ENCODE data around the gene ACSBG1. TPM values are rescaled to one million over a fixed set of nuclear protein-coding genes. Genes with fewer than 3 reads are reported as not detected.
"Not testable (repeated sequence)": the region's sequence is repeated elsewhere in the genome, so short reads cannot be mapped to it uniquely, and the experiment has no call there.

Gene ACSBG1
- total RNA-seq, 1 donor from 2014 or later: not detected

DNA sequence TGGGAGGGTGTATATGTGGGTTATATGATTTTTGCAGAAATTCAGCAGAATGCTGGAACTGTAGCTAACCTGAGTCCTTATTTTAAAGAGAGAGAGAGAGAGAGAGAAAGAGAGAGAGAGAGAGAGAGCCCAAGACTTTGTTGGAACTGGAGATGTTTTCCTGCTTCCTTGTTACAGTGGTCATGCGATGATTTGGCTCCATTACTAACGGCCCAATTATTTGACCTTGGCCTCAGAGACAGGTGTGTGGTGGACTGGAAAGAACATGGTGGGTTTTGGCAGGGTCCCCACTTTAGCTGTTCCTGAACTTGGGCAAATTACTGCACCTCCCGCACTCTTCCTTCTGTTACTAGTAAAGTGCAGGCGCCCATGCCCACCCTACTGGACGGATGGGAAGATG is 14.8 kb upstream of the ACSBG1 start:
- no peak for DNase-seq (ENCODE audit: low read depth, low spot score)

DNA sequence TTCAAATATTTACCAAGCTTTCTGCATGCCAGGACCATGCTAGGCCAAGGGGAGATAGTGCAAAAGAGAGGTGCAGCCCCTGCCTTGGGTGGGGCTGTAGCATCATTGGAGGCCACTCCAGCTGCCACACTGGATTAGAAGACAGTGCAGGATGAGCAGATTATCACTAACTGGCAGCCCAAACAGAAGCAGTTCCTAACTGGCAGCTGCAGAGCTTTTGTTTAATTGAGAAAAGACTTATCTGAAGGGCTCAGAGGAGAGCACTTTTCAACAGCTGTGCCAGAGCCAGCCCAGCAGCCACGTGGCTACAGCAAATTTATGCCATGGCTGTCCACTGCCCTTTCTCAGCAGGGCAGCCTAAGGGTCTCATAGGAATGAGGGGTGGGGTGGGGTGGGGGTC is 13.5 kb upstream of the ACSBG1 start:
- DNase-seq (ENCODE audit: low read depth, low spot score): no peak

DNA sequence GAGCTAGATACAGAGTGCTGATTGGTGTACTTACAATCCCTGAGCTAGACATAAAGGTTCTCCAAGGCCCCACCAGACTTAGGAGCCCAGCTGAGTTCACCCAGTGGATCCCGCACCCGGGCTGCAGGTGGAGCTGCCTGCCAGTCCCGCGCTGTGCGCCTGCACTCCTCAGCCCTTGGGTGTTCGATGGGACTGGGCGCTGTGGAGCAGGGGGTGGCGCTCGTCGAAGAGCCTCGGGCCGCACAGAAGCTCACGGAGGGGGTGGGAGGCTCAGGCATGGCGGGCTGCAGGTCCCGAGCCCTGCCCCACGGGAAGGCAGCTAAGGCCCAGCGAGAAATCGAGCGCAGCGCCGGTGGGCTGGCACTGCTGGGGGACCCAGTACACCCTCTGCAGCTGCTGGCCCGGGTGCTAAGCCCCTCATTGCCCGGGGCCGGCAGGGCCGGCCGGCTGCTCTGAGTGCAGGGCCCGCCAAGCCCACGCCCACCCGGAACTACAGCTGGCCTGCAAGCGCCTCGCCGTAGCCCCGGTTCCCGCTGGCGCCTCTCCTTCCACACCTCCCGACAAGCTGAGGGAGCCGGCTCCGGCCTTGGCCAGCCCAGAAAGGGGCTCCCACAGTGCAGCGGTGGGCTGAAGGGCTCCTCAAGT is 11.7 kb upstream of the ACSBG1 start:
- not testable (repeated sequence) for DNase-seq (ENCODE audit: low read depth, low spot score)

DNA sequence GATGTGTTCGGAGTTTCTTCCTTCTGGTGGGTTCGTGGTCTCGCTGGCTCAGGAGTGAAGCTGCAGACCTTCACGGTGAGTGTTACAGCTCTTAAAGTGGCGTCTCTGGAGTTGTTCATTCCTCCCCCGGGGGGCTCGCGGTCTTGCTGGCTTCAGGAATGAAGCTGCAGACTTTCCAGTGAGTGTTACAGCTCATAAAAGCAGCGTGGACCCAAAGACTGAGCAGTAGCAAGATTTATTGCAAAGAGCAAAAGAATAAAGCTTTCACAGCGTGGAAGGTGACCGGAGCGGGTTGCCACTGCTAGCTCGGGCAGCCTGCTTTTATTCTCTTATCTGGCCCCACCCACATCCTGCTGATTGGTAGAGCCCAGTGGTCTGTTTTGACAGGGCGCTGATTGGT is 11.0 kb upstream of the ACSBG1 start:
- not testable (repeated sequence) for DNase-seq (ENCODE audit: low read depth, low spot score)

DNA sequence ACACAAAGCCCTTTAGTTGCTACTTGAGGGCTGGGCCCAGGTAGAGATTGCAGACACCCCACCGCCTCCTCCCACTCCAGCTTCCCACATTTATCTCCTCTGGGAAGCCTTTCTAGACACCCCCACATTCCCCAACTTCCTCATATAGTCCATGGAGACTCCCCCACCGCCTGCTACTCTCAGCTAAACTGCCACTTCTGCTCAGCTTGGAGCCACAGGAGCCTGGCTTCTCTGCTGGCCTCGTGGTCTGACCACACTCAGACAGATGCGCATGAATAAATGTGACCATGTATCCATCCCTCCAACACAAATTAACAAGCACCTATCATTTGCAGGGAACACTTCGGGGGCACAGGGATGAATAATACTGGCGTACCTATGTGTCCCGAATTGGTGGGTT is 10.5 kb upstream of the ACSBG1 start:
- DNase-seq (ENCODE audit: low read depth, low spot score): no peak

DNA sequence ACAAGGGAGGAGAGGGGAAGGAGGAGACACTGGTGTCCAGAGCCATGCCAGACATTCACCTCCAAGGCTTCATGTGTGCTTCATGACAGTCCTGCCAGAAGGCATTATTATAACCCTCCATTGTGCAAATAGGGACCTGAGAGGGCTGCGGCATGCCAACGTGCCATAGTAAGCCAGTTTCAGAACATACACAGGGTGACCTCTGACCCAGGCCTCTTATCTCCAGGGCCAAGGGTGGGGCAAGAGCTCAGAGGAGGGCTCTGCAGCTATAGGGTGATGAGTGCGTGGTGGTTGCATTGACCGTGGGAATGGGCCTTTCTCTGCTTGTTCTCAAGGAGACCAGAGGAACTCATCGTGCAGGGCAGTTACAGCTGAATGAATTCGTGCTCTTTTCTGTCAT is 9.7 kb upstream of the ACSBG1 start:
- DNase-seq (ENCODE audit: low read depth, low spot score): no peak

DNA sequence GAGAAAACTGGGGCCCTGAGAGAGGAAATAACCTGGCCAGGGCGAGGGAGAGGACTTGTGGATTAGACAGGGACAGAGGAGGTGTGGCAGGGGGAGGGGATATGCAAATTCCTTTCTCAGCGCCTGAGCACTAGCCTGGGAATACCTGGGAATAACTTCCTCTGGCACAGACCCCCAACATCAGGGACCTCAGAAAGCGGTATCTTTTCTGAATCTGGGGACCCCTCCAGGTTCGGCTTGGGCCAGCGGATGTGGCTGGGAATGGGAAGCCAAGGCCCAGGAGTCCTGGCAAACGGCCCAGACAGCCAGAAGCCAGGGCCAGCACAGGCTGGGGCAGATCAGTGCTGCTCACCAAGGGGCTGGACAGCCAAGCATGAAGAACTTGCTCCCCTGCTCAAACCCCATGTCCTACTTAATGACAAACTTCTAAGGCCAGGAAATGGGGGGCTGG is 9.2 kb upstream of the ACSBG1 start:
- no peak for DNase-seq (ENCODE audit: low read depth, low spot score)

DNA sequence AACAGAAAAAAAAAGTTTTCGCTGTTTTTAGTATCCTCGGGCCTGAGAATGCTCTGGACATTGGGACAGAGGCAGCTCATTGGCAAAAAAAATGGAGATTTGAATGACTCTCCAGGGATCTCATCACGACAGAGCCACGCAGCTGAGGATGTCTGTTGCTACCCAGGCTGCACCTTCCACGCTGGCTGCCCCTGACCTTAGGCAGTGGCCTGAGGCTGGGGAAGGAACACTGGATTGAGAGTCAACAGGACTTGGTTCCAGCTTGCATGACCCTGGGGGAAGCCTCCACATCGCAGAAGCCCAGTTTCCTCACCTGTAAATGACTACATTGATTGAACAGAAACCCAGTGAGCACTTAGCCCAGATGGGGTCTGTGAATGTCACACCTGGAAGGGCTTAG is 8.7 kb upstream of the ACSBG1 start:
- no peak for DNase-seq (ENCODE audit: low read depth, low spot score)

DNA sequence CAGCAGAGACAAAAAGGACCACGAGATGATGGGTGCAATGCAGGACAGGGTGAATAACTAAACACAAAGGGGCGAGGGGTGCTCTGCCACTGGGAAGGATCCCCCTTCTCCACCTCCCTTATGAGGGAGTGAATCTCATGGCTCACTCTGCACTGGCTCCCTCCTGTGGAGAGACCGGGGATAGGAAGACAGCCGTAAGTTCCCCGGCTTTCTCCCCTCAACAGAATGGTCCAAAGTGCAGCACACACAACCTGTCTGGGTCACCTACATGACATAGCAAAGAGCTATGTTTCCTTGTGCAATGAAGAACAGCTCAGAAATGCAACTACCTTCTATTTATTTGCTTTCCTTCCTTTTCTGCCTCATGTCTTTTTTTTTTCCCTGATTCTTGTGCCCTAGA is 7.8 kb upstream of the ACSBG1 start:
- no peak for DNase-seq (ENCODE audit: low read depth, low spot score)

DNA sequence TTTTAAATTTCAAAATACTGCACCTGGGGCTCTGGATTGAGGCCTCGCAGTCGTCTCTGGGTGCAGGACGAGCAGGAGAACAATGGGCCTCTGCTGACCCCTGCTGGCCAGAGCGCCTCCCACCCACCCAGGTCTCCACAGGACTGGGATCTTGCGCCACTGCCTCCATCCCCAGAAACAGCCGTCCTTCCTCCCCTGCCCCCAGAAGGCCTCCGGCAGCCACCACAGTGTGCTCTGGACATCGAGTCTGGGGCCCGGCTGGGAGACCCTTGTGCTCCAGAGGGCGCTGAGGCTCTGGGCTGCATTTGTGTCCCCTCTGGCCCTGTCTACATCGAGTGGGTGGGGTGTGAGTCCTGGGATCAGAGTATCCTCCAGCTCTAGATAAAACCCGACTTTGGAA is 6.7 kb upstream of the ACSBG1 start:
- DNase-seq (ENCODE audit: low read depth, low spot score): no peak

DNA sequence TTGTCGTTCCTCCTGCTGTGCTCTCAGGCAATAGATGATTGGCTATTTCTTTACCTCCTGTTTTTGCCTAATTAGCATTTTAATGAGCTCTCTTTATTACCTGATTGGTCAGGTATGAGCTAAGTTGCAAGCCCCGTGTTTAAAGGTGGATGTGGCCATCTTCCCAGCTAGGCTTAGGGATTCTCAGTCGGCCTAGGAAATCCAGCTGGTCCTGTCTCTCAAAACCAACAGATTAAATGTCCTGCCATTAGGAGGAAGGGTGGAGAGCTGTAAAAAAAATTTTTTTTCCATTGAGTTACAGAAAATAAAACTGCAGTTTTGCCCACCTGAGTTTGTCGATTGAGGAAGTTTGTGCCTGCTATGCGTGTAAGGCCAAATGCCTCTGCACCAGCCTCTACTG is 5.4 kb upstream of the ACSBG1 start:
- no peak for DNase-seq (ENCODE audit: low read depth, low spot score)

DNA sequence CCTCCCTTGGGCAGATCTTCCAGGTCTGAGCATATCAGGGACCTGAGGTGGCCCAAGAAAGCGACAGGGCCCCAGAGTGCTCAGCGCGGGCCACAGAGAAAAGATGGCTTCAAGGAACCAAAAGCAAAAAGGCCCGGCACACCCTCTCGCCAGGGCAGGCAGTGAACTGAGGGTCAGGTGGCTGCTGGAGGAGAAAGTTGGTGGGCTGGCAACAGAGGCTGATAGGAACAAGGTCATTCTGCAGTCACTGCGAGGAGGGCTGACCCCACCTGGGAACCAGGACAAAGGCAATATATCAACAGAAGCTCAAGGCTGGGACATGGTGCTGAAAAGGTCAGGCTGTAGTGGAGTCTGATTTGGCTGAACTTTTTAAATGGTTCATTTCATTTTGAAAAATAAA is 2.8 kb upstream of the ACSBG1 start:
- no peak for DNase-seq (ENCODE audit: low read depth, low spot score)

DNA sequence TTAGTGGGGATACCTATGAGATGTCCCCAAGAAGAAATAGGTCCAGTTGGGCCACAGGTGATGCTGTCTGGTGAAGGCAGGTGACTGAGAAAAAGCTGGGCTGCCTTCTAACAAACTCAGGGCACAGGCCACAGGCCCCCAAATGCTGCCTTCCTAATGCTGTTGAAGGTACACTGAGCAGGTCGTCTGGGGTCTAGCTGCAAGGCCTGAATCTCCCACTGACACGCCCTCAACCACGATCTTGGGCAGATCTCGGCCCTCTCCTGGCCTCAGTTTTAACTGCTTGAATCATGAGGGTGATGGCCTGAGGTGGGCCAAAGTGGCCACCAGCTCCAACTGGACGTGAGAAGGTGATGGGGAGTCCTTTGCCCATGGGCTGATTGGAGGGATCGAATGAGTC is 2.1 kb upstream of the ACSBG1 start:
- no peak for DNase-seq (ENCODE audit: low read depth, low spot score)

DNA sequence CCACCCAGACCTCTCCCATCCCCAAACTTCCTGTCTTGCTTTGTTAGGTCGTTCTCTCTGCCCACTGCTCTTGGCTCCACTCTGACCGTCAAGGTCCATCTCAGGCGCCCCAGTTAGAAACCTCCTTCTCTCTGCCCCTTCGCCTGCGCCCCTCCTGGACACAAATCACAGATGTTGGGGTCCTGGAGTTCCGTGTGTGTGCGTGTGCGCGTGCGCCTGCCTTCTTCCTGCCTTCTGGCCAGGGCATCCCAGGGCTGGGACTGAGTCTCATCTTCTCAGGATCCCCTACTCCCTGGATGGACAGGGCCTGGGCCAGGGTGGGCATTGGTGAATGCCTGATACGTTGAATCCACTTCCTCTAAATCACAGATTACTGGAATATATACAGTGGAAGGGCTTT is 869 bp downstream of the ACSBG1 start:
- no peak for DNase-seq (ENCODE audit: low read depth, low spot score)

DNA sequence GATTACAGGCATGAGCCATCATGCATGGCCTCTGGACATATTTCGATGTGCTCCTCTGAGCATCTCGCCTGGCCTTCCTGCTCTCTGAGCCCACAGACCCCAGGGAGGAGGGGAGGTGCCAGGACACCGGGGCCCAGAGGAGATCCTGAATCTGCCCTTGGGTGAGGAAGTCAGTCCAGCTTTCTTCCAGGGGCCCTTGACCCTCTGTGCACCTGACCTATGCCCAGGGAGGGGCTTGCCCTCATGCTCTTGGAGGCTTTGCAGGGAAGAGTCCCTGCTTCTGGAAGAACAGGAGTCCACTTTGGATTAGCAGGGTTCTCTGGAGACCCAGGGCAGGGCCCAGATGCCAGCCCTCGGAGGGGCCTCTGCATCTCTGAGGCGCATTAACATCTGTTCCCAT is 1.4 kb downstream of the ACSBG1 start:
- no peak for DNase-seq (ENCODE audit: low read depth, low spot score)

DNA sequence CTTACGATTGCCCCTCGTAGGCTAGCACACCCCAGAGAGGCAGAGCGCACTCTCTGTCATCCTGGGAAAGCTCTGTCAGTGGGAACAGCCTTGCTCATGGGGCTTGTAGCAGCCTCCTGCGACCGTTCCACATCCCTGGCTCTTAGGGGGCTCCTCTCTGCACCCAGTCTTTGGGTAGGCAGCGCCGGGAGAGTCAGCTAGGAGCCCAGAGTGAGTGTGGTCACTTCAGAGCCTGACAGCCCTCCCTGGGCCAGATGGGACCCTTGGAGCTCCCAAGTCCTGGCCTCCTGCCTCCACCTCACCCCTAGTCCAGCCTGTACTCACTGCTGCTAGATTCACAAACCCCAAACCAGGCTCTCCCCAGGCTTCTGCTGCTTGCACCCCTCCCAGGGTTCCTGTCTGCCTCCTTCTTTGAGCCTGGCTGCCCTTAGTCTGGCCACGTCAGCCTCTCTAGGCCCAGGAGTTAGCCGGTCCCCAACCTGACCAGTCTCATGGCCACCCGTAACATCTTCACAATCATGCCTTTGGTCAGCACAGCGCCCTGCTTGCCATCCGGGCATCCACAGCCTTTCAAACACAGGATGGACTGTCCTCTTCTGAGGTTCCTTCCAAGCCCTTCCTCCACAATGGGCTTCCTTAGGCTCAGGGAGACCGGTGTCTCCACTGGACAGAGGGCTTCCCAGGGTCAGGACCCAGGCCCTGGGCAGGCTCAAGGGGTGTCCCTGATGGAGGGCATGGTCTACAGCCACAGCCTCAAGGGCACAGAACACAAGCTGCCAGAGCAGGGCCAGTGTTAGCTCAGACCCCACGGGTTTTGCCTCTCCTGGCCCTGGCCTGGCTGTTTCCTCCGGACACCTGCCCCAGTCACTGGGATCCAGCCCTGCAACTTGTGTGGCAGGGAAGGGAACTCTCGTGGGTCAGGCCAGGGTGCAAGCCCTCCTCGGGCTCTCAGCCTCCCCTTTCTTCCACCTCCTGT is 4.6 kb downstream of the ACSBG1 start:
- DNase-seq (ENCODE audit: low read depth, low spot score): no peak

DNA sequence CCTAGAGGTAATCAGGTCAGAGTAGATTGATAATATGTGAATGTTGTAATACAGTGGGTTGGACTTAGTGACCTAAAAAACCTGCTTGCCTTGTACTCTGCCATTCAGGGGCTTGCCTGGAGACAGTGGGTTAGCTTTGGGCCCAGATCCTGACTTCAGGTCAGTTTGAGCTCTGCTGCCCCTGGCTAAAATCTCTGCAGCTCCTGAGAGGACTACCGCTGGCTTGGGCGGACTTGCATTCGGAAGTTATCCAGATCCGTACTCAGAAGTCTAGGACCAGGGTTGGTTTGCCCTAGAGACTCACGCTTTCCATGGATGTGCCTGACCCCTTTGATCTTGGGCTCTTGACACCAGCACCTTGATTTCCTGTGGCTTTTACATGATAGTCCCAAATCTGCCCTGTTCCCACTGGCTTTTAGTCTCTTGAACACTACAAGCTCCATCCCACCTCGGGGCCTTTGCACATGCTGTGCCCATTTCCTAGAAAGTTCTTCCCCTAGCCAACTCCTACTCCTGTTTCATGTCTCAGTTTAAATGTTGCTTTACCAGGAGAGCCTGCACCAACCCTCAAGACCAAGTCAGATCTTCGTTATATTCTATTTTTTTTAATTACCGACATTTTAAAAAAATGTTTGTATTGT is 5.9 kb downstream of the ACSBG1 start:
- DNase-seq (ENCODE audit: low read depth, low spot score): no peak

DNA sequence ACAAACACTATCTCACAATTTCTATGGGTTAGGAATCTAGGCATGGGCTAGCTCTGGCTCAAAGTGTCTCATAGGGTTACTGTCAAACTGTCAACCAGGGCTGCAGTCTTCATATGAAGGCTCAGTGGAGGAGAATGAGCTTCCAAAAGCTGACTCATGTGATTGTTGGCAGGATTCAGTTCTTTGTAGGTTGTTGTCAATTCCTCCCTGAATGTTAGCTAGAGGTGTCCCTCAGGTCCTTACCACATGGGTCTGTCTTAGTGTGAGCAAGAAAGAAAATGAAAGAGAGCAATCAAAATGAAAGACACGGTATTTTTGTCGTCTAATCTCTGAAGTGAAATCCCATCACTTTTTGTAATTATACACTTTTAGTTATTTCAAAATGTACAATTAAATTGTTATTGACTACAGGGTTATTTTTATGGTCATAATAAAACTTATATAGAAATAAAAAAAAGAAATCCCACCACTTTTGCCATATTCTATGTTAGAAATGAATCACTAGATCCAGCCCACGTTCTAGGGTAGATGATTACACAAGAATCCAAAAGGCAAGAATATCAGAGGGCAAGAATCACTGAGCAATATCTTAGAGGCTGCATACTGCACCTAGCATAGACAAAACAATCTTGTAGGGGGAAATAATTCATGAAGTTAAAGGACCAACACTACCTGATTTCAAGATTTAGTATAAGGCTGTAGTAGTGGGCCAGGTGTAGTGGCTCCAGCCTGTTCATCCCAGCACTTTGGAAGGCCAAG is 8.4 kb downstream of the ACSBG1 start:
- no peak for DNase-seq (ENCODE audit: low read depth, low spot score)

DNA sequence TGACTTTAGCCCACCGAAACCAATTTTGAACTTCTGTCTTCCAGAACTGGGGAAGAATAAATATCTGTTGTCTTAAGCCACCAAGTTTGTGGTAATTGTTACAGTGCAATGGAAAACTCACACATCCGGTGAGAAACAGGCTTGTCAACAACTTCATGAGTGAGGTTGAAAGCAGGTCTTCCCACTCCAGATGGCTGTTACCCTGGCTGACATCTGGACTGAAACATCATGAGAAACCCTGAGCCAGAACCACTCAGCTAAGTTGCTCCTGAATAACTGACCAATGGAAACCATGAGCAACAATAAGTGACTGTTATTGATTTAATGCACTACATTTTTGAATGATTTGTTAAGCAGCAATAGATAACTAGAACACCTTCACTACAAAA is 10.3 kb downstream of the ACSBG1 start:
- DNase-seq (ENCODE audit: low read depth, low spot score): no peak

DNA sequence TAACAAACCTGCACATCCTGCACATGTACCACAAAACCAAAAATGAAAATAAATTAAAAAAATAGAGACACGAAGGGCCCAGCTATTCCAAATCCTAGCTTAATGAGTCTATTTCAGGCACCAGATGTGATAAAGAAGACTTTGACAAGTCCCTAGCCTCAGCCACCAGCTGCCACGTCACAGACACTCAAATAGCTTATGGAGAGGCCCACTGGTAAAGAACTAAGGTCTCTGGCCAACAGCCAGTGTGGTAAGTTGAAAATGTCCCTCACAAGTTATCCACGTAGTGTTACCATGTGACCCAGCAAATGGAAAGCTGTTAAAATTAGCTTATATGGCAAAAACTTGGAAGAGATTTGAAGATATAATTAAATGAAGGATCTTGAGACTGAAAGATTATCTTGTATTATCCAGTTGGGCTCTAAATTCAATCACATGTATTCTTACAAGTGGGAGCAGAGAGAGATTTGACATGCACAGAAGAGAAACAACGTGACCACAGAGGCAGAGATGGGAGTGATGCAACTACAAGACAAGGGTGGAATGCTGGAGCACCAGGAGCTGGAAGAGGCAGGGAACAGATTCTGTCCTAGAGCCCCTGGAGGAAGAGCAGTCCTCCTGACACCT is 10.9 kb downstream of the ACSBG1 start:
- DNase-seq (ENCODE audit: low read depth, low spot score): no peak

DNA sequence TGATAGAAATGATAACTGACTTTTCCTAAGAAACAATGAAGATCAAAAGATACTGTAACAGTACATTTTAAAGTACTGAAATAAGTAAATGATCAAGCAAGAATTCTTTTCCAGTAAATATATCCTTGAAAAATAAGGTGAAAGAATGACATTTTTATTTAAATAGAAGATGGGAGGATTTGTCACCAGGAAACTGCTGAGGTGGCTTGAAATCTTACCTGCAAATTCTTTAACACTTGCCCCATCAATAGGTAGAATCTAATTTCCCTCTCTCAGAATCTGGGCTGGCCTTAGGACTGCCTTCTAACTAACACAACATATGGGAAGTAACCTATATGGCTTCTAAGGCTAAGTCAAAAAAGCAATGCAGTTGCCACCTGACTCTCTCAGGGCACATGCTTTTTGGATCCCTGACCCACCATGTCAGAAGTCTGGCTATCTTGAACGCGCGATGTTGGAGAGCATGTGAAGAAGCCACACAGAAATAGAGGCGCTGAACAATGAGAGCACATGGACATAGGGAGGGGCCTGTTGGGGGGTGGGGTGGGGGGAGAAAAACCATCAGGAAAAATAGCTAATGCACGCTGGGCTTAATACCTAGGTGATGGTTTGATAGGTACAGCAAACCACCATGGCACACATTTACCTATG is 11.5 kb downstream of the ACSBG1 start:
- DNase-seq (ENCODE audit: low read depth, low spot score): no peak
